ENCODE measurements around the gene TMPRSS3.

TMPRSS3 gene

DNA sequence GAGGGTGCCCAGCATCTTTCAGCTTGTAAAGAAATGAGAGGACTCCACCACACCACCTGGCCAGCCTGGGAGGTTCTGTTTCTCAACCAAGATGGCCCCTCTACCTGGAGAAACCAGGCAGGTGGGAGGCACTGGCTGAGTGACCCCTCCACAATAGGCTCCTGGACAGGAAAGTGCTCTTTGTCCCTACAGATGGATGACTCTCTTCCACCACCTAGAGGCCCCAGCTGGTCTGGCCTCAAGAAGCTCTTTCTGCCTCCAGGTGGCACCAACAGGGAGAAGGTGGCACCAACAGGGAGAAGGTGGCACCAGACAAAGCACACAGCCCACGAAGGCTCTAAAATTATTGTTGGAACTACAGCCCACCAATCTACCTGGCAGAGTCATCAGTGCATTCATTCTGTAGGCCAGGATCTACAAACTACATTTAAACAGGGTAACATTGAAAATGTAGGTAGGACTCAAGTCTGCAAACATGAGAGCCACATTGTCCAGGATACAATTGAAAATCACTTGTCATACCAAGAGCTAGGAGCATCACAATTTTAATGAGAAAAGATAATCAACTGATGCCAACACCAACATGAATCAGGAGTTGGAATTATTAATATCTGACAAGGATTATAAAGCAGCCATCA lies 14.4 kb downstream of the TMPRSS3 start:
- TF ChIP-seq, protein P1, sequence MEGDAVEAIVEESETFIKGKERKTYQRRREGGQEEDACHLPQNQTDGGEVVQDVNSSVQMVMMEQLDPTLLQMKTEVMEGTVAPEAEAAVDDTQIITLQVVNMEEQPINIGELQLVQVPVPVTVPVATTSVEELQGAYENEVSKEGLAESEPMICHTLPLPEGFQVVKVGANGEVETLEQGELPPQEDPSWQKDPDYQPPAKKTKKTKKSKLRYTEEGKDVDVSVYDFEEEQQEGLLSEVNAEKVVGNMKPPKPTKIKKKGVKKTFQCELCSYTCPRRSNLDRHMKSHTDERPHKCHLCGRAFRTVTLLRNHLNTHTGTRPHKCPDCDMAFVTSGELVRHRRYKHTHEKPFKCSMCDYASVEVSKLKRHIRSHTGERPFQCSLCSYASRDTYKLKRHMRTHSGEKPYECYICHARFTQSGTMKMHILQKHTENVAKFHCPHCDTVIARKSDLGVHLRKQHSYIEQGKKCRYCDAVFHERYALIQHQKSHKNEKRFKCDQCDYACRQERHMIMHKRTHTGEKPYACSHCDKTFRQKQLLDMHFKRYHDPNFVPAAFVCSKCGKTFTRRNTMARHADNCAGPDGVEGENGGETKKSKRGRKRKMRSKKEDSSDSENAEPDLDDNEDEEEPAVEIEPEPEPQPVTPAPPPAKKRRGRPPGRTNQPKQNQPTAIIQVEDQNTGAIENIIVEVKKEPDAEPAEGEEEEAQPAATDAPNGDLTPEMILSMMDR (IDR thresholded peaks at IDR 0.05), result peak; percentile 64
- no peaks in the 10 kb centered on the region for H3K27me3 ChIP-seq (ENCODE audit: control insufficient read depth, insufficient read depth, low read length)

DNA sequence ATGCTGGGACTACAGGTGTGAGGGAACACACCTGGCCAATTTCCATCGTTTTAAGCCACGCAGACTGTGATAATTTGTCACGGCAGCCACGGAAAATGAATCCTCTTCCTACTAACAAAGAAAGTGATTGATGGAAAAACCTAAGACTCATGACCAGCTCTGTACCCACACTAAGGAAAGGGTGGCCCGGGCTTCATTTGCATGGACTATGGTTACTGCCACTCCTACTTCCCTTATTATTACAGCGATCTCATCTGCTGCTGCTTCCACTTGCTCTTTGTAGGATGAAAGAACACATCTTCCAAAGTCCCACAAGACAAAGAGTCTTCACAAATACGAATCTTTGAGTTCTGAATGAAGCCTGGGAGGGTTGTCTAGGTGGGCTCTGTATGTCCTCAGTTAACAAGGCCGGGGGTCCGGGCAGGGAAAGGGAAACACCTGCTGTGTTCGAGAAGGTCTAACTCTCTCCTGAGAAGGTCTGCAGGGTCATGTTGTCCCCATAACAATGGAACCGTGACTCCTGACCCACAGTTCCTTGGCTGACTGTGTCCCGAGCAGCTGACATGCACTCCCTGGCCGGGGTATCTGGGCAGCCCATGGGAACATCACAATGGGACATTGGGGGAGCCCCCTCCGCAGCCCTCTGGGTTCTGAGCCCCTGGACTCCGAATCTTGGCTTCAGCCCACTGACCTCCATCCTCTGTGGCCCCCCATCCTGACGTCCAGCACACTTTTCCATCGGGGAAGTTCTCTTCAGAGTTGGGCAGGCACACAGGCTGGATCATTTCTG lies 16.2 kb downstream of the TMPRSS3 start:
- H3K9ac ChIP-seq, result no peak overlapping the region
- H3K79me2 ChIP-seq, result no peaks in the 10 kb centered on the region
- H2AFZ ChIP-seq, result no peak overlapping the region
- H3K36me3 ChIP-seq (ENCODE audit: control insufficient read depth, insufficient read depth, low read length), result no peaks in the 10 kb centered on the region
- no peak overlapping the region for H3K27ac ChIP-seq
- no peaks in the 10 kb centered on the region for H3K9me3 ChIP-seq (ENCODE audit: control insufficient read depth, low read length)
- H3K4me2 ChIP-seq (ENCODE audit: low read length), result no peak overlapping the region
- H3K4me3 ChIP-seq (ENCODE audit: low read depth, low read length), result no peak overlapping the region
- TF ChIP-seq, protein P1 (IDR thresholded peaks at IDR 0.05), result no peak
- no peaks in the 10 kb centered on the region for H3K27me3 ChIP-seq (ENCODE audit: control insufficient read depth, insufficient read depth, low read length)
- H3K4me1 ChIP-seq, result no peaks in the 10 kb centered on the region

More for the DNA sequence above, 14.4 kb downstream of the TMPRSS3 start:
- Histone ChIP-seq H2AFZ (no peak overlapping the region), H3K36me3 (ENCODE audit: control insufficient read depth, insufficient read depth, low read length) (no peaks in the 10 kb centered on the region), H3K27ac (no peak overlapping the region), H3K79me2 (no peaks in the 10 kb centered on the region), H3K4me2 (ENCODE audit: low read length) (no peak overlapping the region), H3K9me3 (ENCODE audit: control insufficient read depth, low read length) (no peaks in the 10 kb centered on the region), H3K9ac (no peak overlapping the region), H3K4me3 (ENCODE audit: low read depth, low read length) (no peak overlapping the region), H3K4me1 (no peaks in the 10 kb centered on the region)

DNA sequence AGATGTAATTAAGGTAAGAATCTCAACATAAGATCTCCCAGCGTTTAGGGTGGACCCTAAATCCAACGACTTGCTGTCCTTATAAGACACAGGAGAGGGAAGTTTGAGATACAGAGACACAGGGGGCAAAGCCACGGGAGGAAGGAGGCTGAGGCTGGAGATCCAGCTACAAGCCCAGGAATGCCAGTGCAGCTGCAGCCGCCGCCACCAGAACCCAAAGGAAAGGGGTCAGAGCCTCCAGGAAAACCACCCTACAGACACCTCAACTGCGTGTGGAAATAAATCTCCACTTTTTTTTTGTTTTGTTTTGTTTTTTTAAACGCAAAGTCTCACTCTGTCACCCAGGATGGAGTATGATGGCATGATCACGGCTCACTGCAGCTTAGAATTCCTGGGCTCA lies 17.4 kb downstream of the TMPRSS3 start:
- Histone ChIP-seq H3K4me3 (ENCODE audit: low read depth, low read length) (no peak overlapping the region), H3K36me3 (ENCODE audit: control insufficient read depth, insufficient read depth, low read length) (no peaks in the 10 kb centered on the region), H3K4me2 (ENCODE audit: low read length) (no peak overlapping the region), H3K27me3 (ENCODE audit: control insufficient read depth, insufficient read depth, low read length) (no peaks in the 10 kb centered on the region), H3K9ac (no peak overlapping the region), H3K9me3 (ENCODE audit: control insufficient read depth, low read length) (no peaks in the 10 kb centered on the region), H3K4me1 (no peaks in the 10 kb centered on the region), H2AFZ (no peak overlapping the region), H3K27ac (no peak overlapping the region), H3K79me2 (no peaks in the 10 kb centered on the region)
- TF ChIP-seq, protein P1 (IDR thresholded peaks at IDR 0.05), result no peak

DNA sequence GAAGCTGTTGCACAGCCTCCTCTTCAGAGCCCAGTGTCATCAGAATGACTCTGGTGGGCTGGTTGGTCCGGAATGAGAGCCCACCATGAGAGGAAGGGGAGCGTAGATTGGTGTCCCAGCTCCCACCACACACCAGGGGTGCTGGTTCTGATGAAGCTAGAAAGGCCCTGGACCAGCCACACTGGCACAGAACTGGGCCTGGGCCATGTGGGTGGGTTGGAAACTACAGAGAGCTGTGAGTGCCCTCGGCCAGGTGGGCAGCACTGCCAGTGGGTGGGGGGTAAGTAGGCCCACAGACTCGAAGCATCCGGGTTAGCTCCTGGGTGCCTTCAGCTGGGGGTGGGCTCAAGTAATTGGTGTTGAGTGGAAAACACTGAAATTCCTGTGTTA lies 17.9 kb downstream of the TMPRSS3 start:
- H3K27me3 ChIP-seq (ENCODE audit: control insufficient read depth, insufficient read depth, low read length), result no peaks in the 10 kb centered on the region
- H3K79me2 ChIP-seq, result no peaks in the 10 kb centered on the region
- no peak overlapping the region for H3K4me2 ChIP-seq (ENCODE audit: low read length)
- no peak overlapping the region for H2AFZ ChIP-seq
- no peaks in the 10 kb centered on the region for H3K9me3 ChIP-seq (ENCODE audit: control insufficient read depth, low read length)
- no peak overlapping the region for H3K9ac ChIP-seq
- H3K27ac ChIP-seq, result no peak overlapping the region
- TF ChIP-seq, protein P1 (IDR thresholded peaks at IDR 0.05), result no peak
- no peak overlapping the region for H3K4me3 ChIP-seq (ENCODE audit: low read depth, low read length)
- H3K4me1 ChIP-seq, result no peaks in the 10 kb centered on the region
- no peaks in the 10 kb centered on the region for H3K36me3 ChIP-seq (ENCODE audit: control insufficient read depth, insufficient read depth, low read length)

Measured in parathyroid adenoma (tissue), 2 donors.